Activated B cell treated with CpG ODN at 0.5 μM for 24 hours (primary cell): ENCODE data around the gene PRPF40B. TPM values are rescaled to one million over a fixed set of nuclear protein-coding genes. Genes with fewer than 3 reads are reported as not detected.

Experiments used
- ATAC-seq: fragments of 200-7000 bp; cut with Tn5 transposase; one replicate; pipeline ENCODE4 v1.10.0; 2021; ENCODE audit warnings: low read depth, mild to moderate bottlenecking, moderate library complexity
- CTCF ChIA-PET: fragments of 350-600 bp; sonication (Branson Sonifier 250); formaldehyde crosslinking; loops from one replicate; lab custom pipeline; 2021; ENCODE audit warnings: antibody characterized with exemption; lab: Charles Lee
- POLR2A ChIA-PET: fragments of 350-600 bp; sonication (Branson Sonifier 250); formaldehyde crosslinking; loops from one replicate; lab custom pipeline; 2021; ENCODE audit warnings: antibody characterized with exemption; lab: Charles Lee
- DNase-seq: peaks from one replicate; pipeline ENCODE4 v3.0.0; 2022
- H3K27ac Mint-ChIP-seq: one replicate; pipeline ENCODE4 v1.8.0; 2020; ENCODE audit warnings: mixed read lengths
- H3K27me3 Mint-ChIP-seq: one replicate; pipeline ENCODE4 v1.8.0; 2021; ENCODE audit warnings: mixed read lengths
- H3K36me3 Mint-ChIP-seq: one replicate; pipeline ENCODE4 v1.8.0; 2021; ENCODE audit warnings: low read depth, mixed read lengths
- H3K4me1 Mint-ChIP-seq: one replicate; pipeline ENCODE4 v1.8.0; 2021; ENCODE audit warnings: mixed read lengths
- H3K4me3 Mint-ChIP-seq: one replicate; pipeline ENCODE4 v1.8.0; 2020; ENCODE audit warnings: mild to moderate bottlenecking, mixed read lengths
- H3K9me3 Mint-ChIP-seq: one replicate; pipeline ENCODE4 v1.8.0; 2020; ENCODE audit warnings: mixed read lengths
- intact Hi-C: fragments of 100-400 bp; cut with micrococcal nuclease; formaldehyde crosslinking; loops from one replicate; pipeline ENCODE4 v1.15.1; 2024
- total RNA-seq: library from RNA; stranded (reverse); gene quantifications from 2 replicates; pipeline ENCODE4 v1.2.3, GENCODE V29; 2022
- TF ChIP-seq, protein P1 (sequence below): fragments of 200-600 bp; IDR thresholded peaks from one replicate; pipeline ENCODE4 v1.8.0; 2022; ENCODE audit warnings: antibody characterized with exemption, mild to moderate bottlenecking

PRPF40B gene
- total RNA-seq, 1 donor from 2014 or later = 23.4 TPM

DNA sequence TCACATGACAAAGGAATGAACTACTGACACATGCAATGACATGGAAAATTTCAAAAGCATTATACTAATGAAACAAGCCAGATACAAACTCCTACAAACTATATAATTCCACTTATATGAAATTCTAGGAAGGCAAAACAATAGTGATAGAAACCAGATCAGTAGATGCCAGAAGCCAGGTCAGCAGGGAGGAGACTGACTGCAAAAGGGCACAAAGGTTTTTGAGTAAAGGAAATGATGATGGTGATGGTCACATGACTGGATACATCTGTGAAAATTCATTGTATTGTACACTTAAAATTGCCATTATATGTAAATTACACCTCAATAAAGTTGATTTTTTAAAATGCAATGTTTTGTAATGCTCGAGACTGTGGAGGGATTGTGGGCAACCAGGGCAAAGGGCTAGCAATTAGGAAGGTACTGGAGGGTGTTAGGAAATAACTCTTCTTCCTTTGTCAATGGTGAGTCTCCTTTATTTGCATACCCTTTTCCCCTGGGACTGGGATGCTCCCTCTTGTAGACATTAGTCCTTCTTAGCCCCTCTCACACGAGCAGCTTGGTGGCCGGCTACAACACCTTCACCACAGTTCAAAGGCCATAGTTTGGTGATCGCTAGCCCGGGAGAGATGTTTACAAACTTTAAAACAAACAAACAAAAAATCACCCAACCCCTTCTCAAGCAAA is 6.7 kb upstream of the PRPF40B start:
- ChIA-PET CTCF (no interaction called here), POLR2A (no interaction called here)
- intact Hi-C loops = no loop called here

DNA sequence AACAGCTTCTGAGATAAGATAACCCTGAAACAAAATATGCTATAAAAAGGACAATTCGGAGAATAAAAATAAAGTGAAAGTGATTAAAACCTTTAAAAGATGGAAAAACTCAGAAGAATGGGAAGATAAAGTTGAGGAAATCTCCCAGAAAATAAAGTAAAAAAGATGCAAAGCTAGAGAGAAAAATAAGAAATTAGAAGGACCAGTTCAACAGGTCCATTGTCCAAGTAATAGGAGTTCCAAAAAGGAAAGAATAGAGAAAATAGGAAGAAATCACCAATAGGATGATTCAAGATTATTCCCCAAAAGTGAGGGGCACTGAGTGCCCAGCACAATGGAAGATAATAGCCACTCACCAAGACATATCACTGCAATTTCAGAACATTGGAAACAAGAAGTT is 4.8 kb upstream of the PRPF40B start:
- TF ChIP-seq, protein P1, sequence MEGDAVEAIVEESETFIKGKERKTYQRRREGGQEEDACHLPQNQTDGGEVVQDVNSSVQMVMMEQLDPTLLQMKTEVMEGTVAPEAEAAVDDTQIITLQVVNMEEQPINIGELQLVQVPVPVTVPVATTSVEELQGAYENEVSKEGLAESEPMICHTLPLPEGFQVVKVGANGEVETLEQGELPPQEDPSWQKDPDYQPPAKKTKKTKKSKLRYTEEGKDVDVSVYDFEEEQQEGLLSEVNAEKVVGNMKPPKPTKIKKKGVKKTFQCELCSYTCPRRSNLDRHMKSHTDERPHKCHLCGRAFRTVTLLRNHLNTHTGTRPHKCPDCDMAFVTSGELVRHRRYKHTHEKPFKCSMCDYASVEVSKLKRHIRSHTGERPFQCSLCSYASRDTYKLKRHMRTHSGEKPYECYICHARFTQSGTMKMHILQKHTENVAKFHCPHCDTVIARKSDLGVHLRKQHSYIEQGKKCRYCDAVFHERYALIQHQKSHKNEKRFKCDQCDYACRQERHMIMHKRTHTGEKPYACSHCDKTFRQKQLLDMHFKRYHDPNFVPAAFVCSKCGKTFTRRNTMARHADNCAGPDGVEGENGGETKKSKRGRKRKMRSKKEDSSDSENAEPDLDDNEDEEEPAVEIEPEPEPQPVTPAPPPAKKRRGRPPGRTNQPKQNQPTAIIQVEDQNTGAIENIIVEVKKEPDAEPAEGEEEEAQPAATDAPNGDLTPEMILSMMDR = no peak
- intact Hi-C loops = no loop called here
- POLR2A ChIA-PET = interaction anchor here (1.0 kb wide), 1 partner anchor 123 kb away, joined by 6 read pairs; the partner anchor contains the start of gene TMBIM6

More for the DNA sequence above, 6.7 kb upstream of the PRPF40B start:
- H3K36me3 Mint-ChIP-seq = no peaks in the 10 kb centered on the region
- H3K27ac Mint-ChIP-seq = no peak overlapping the region
- H3K4me1 Mint-ChIP-seq = peaks cover 9% of the 10 kb centered on the region
- no peak overlapping the region for H3K4me3 Mint-ChIP-seq
- ATAC-seq = no peak
- TF ChIP-seq, protein P1 = no peak
- DNase-seq = no peak
- H3K27me3 Mint-ChIP-seq = peaks cover 2% of the 10 kb centered on the region
- no peaks in the 10 kb centered on the region for H3K9me3 Mint-ChIP-seq

DNA sequence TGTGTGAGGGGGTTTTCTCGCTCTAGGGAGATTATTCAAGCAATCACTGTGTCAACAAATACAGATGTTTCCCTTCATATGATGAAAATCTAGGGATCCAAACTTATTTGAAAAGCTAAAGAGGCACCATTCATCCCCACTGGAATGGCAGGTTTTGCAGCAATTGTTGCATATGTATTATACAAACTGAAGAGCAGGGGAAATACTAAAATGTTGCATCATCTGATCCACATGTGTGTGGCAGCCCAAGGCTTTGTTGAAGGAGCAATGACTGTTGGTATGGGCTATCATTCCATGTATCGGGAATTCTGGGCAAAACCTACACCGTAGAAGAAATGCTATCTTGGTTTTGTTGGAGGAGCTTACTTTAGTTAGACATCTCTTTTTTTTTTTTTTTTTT is 4.1 kb upstream of the PRPF40B start:
- no peaks in the 10 kb centered on the region for H3K36me3 Mint-ChIP-seq
- peaks cover 2% of the 10 kb centered on the region for H3K27me3 Mint-ChIP-seq
- H3K4me3 Mint-ChIP-seq = no peak overlapping the region
- DNase-seq (no peak), ATAC-seq (no peak)
- peaks cover 25% of the 10 kb centered on the region for H3K4me1 Mint-ChIP-seq
- TF ChIP-seq, protein P1 = no peak
- H3K27ac Mint-ChIP-seq = no peak overlapping the region
- POLR2A ChIA-PET = interaction anchor here (0.7 to 1.0 kb wide), 2 partner anchors 52 to 122 kb away, joined by 4 to 6 read pairs; partner anchors contain the start of gene TMBIM6
- H3K9me3 Mint-ChIP-seq = no peaks in the 10 kb centered on the region
- intact Hi-C loops = no loop called here
- CTCF ChIA-PET = interaction anchor here (0.6 kb wide), 1 partner anchor 215 kb away, joined by 4 read pairs; no protein-coding TSS in a partner anchor

More for the DNA sequence above, 4.8 kb upstream of the PRPF40B start:
- CTCF ChIA-PET = no interaction called here
- H3K4me3 Mint-ChIP-seq = no peak overlapping the region
- peaks cover 2% of the 10 kb centered on the region for H3K27me3 Mint-ChIP-seq
- no peak for DNase-seq
- H3K36me3 Mint-ChIP-seq = no peaks in the 10 kb centered on the region
- no peak for ATAC-seq
- no peaks in the 10 kb centered on the region for H3K9me3 Mint-ChIP-seq
- peaks cover 21% of the 10 kb centered on the region for H3K4me1 Mint-ChIP-seq
- H3K27ac Mint-ChIP-seq = no peak overlapping the region

DNA sequence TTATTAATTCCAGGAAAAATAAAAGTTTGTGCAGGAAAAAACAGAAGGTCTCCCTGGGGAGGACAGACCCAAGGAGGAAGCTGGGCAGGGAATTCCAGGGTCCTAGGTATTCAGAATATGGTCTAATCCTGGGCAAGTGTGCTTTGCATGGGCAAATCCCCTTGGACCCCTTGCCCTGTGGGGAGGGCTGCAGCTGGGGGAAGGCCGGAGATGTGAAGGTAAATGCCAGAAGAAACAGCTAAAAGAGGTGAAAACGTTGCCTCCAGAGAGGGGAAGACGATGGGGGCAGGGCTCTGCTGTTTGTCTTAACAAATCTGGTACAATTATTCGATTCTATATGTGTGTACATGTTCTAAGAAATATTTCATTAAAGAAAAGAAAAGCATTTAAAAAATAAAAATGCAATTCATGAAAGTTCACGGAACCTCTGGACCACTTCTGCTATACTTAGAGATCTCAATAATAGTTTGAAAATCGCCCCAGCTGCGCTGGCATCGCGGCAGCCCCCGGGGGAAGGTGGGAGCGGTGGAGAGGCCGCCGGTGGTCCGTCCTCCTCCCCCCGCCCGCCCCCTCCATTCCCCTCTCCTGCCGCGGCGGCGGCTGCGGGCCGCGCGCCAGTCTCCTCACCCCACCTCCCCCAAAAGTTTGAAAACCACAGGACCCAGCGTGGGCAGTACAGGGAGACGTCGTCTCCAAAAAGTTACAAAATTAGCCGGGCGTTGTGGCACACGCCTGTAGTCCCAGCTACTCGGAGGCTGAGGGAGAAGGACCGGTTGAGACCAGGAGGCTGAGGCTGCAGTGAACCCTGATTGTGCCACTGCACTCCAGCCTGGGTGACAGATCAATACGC is 1.5 kb upstream of the PRPF40B start:
- peak overlapping the region; percentile 88 for H3K4me3 Mint-ChIP-seq
- no peaks in the 10 kb centered on the region for H3K9me3 Mint-ChIP-seq
- no peak for DNase-seq
- TF ChIP-seq, protein P1 = no peak
- ATAC-seq = no peak
- H3K27ac Mint-ChIP-seq = peak overlapping the region; percentile 86
- peaks cover 25% of the 10 kb centered on the region for H3K4me1 Mint-ChIP-seq
- H3K27me3 Mint-ChIP-seq = no peaks in the 10 kb centered on the region
- intact Hi-C loops = loop anchor here (1.0 to 5.0 kb wide), 6 partner anchors 40 to 489 kb away; partner anchors contain the start of genes BCDIN3D, SPATS2 and TROAP
- ChIA-PET POLR2A (interaction anchor here (0.6 to 2.5 kb wide), 16 partner anchors 11 to 663 kb away, joined by 3 to 23 read pairs (median 4); partner anchors contain the start of genes BCDIN3D, LIMA1, MCRS1 and NCKAP5L), CTCF (interaction anchor here (1.6 kb wide), 1 partner anchor 290 kb away, joined by 4 read pairs; no protein-coding TSS in a partner anchor)
- no peaks in the 10 kb centered on the region for H3K36me3 Mint-ChIP-seq
